MM.1S (cell line): ENCODE measurements around the gene DNAH9.

Source experiments
- EZH2 ChIP-seq: fragments of 300-600 bp; sonication (generic); optimal IDR thresholded peaks from 2 replicates; pipeline ENCODE3; 2017; ENCODE audit warnings: low read depth, mild to moderate bottlenecking, antibody characterized with exemption, low read length, mixed read lengths
- EZH2phosphoT487 ChIP-seq: fragments of 300-600 bp; sonication (generic); IDR thresholded peaks from 2 replicates; pipeline ENCODE4 v1.6.1; 2018; ENCODE audit warnings: antibody characterized with exemption, low read length
- TF ChIP-seq, protein P1 (sequence below): fragments of 300-600 bp; sonication (generic); IDR thresholded peaks from 2 replicates; pipeline ENCODE4 v1.5.1; 2016; ENCODE audit warnings: antibody characterized with exemption, low read length, mixed read lengths

- TF ChIP-seq EZH2 (no peak), EZH2phosphoT487 (no peak)
- TF ChIP-seq, protein P1, sequence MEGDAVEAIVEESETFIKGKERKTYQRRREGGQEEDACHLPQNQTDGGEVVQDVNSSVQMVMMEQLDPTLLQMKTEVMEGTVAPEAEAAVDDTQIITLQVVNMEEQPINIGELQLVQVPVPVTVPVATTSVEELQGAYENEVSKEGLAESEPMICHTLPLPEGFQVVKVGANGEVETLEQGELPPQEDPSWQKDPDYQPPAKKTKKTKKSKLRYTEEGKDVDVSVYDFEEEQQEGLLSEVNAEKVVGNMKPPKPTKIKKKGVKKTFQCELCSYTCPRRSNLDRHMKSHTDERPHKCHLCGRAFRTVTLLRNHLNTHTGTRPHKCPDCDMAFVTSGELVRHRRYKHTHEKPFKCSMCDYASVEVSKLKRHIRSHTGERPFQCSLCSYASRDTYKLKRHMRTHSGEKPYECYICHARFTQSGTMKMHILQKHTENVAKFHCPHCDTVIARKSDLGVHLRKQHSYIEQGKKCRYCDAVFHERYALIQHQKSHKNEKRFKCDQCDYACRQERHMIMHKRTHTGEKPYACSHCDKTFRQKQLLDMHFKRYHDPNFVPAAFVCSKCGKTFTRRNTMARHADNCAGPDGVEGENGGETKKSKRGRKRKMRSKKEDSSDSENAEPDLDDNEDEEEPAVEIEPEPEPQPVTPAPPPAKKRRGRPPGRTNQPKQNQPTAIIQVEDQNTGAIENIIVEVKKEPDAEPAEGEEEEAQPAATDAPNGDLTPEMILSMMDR = no peak
These were observed 388.1 kb downstream of the DNAH9 start for GRCh38 chr17:11986179-11986941.
